Hippocampal formation (tissue), 2 donors: Measurements from ENCODE around the gene WWOX.

ENCODE experiments used
- DNase-seq, 2 donors: peaks; one replicate each; lab custom pipeline; 2025; lab: John Stamatoyannopoulos, UW

WWOX gene

GRCh38 chr16:78300469-78300868 is 201.0 kb downstream of the WWOX start:
- no peak for DNase-seq

DNA sequence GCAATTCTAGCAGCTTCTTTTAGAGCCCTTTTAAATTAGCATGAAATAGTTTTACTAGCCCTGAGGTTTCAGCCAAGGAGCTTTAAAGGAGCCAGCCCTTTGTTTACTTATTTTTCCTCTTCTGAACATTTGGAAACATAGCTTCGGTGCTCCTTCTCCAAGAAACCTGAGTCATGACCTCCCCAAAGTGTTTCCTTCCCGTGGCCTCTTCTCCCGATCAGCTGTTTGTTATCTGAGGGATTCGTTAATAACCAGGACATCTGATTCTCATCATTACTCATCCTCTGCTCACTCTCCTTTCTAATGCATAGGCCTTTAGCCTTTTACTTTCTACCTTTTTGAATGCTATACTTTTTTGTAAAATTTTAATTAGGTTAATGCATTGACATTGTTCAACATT is 204.5 kb downstream of the WWOX start:
- DNase-seq = no peak

DNA sequence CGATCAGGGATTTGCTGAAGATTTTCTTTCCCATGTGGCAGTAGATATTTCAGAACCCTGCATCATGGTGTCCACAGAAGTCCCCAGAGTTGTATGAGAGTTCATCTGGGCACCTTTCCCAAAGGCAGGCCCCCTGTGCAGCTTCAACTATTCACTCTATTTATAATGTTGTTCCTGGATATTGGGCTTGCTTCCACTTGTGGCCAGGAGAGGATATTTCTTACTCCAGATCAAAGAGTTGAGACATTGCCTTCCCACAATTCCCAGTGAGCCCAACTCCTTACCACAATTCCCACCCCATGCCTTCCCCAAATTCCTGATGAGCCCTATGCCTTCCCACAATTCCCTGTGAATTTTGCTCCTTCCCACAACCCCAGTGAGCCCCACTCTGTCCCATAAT is 206.9 kb downstream of the WWOX start:
- no peak for DNase-seq

- DNase-seq = no peak
Observed at GRCh38 chr16:78307824-78308528, 208.5 kb downstream of the WWOX start.

DNA sequence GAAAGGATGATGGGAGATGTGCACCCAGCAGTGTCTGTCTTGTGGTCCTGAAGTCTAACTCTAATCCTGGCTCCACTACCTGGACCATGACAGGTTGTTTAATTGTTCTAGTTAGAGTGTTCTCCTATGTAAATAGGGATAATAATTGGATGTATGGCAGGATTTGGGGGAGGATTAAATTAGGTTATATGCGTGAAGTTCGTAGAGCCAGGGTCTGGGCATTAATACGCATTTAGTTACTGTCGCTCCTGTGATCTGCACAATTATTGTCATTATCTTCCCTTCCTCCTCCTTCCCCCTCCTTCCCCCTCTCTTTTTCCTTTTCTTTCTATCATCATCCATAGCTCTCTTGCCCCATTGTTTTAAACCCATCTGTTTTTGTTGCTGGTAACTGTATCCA is 210.3 kb downstream of the WWOX start:
- DNase-seq = no peak

DNA sequence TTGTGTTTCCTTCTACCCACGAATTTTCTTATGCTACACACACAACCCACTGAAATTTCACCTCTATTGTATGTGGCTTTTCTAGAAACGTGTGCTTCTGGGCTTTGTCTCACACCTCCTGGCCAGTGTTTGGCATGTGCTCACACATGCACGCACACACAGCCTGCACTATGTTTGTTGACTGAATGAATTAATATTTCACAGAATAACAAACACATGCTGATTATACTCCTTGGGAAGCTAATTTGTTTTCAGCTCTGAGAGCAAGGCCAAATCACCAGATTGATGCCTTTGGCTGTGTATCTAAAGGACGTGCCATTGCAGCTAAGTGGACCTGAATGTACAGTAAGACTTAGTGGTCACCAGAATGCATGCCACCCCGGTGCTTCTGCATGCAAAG is 210.7 kb downstream of the WWOX start:
- DNase-seq = no peak

GRCh38 chr16:78310990-78311561 is 211.6 kb downstream of the WWOX start:
- DNase-seq = no peak

DNA sequence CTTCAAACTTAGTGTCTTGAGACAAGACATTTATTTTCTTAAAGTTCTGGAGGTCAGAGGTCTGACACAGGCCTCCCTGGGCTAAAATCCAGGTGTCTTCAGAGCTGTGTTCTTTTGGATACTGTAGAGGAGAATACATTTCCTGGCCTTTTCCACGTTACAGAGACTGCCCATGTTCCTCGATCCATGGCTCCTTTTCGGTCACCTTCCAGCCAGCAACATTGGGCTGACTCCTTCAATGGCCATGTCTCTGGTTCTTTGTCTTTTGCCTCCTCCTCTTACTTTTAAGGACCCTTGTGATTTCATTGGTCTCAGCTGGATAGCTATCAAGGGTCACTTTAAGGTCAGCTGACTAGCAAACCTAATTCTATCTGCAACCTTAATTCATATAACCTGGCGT is 212.4 kb downstream of the WWOX start:
- no peak for DNase-seq

GRCh38 chr16:78317564-78318240 is 218.2 kb downstream of the WWOX start:
- no peak for DNase-seq

DNA sequence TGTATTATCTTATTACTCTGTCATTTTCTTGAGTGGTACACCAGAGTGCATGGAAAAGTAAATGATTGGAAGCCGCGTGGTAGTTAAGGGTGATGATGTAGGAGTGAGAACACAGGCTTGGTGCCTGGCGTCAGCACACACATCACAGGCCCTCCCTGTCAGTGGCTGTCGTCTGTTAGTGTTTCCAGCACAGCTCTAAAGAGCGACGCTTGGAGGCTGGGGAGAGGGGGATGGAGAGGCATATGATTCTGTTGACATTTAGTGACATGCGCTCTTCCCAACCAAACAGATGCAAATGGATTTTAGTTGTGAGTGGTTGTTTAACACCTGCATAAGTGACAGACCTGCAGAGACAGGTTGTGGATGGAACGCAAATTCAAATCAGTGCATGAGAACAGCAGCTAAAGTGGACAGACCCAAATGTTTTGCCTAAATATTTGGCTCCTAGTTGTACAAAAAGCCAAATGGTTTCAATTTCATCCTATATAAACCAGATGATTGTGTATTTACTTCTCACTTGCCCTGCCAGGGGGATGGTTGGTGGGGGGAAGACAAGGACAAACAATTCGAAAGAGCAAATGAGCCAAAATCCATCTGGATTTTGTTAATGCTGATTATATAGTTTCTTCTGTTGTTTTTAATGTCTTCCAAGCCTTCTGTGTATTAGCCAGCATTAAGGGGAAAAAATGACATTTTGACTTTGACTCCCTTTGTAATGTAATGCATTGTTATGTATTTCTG is 222.3 kb downstream of the WWOX start:
- no peak for DNase-seq

GRCh38 chr16:78323315-78323714 is 223.9 kb downstream of the WWOX start:
- DNase-seq = no peak

DNA sequence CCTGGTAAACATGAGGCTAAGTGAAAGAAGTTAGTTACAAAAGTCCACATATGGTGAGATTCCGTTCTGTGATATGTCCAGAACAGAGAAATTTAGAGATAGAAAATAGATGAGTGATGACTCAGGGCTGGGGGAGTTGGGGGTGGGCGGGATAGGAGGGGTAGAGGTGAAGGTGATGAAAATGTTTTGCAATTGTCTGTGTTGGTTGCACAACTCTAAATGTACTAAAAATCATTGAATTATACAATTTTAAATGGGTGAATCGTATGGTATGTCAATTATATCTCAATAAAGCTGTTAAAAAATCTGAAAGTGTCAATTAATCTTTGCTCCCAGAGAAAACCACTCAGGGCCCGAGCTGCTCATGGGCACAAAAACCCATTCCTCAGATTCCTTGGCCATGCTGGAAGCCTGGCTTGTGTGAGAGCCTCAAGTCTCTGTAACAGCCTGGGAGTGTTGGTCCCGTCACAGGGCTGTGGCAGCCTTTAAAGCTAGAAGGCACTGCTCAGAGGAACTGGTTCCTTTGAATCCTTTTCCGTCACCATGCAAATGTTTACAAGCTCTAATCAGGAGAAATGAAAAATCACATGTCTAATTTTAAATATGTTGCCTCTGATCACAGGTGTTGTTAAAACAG is 225.3 kb downstream of the WWOX start:
- DNase-seq = no peak

- DNase-seq = no peak
Observed at GRCh38 chr16:78325468-78326352, 226.3 kb downstream of the WWOX start.

DNA sequence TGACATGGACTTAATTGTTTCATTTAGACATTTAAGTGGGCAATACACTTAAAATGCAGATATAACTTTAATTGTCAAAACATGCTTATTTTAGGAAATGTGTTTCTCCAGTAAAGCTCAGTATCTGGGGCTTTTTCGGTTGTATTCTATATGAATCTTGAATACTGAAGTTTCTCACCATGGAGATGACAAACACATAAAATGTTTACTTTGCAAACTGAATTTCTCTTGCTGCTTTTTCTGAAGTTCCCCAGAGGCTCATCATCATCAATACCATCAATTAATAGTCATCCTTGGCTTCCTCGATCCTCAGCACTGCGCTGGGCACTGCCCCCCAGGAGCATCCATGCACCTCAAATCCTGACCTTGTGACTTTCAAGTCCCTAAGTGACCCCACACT is 227.3 kb downstream of the WWOX start:
- DNase-seq = no peak

DNA sequence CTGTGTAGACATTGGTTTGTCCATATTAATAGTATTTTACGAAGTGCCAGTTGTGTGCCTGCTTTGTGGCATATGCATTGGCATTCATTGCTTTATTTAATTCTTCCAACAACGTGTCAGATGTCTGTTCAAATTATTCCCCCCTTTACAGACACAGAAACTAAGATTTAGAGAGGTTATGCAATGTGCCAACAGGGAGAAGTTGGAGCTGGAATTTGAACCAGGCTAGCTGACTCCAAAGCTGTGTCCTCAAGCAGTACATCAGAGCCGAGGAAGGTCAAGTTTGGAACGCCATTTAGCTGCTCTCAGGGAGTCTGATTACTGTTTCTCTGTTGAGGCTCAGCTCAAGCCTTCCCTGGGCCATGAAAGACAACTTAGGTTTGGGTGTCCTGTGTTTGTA is 232.3 kb downstream of the WWOX start:
- no peak for DNase-seq

- DNase-seq = no peak
Observed at GRCh38 chr16:78333808-78334207, 234.4 kb downstream of the WWOX start.

DNA sequence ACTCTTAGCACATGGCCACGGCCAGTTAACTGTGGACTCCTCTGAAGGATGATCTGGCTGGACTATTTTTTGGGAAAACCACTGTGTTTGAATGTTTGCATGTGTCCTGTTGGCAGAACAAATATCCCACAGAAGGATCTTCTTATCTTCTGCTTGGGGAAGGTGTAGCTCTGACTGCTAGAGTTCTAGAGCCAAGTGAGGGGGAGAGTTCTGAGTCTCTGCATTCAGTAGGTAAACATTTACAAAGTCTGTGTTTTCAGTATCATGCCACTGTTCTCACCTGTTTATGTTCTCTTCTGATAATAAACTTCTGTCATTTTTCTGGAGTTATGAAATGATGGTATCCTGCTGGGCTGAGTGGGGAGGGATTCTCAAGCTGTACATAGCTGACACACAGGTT is 241.1 kb downstream of the WWOX start:
- DNase-seq = no peak

- DNase-seq = no peak
Observed at GRCh38 chr16:78348068-78348467, 248.6 kb downstream of the WWOX start.

- no peak for DNase-seq
Observed at GRCh38 chr16:78348886-78349285, 249.4 kb downstream of the WWOX start.

DNA sequence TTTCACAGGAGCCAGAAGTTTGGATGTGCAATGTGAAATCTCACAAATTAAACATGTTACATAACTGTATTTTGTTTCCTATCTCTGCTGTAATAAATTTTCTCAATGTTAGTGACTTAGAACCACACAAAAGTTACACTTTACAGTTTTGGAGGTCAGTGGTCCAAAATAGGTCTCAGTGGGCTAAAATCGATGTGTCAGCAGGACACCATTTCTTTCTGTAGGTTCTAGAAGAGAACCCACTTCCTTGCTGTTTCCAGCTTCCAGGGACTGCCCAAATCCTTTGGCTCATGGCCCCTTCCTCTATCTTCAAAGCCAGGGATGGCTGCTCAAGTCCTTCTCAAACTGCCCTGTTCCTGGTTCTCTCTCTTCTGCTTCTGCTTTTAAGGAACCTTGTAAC is 252.7 kb downstream of the WWOX start:
- DNase-seq = no peak

- DNase-seq = no peak
Observed at GRCh38 chr16:78353640-78354275, 254.3 kb downstream of the WWOX start.
